Skin of body (tissue), 3 donors: ENCODE results near the gene RRAS. TPM values are rescaled to one million over a fixed set of nuclear protein-coding genes. Genes with fewer than 3 reads are reported as not detected.

ENCODE experiments used
- DNase-seq: peaks from one replicate; lab custom pipeline; 2025; lab: John Stamatoyannopoulos, UW
- small RNA-seq: library from RNA; depleted of rRNA; stranded (forward); fragments of <200 nt; gene quantifications from one replicate; pipeline ENCODE3, GENCODE V24; 2014; ENCODE audit warnings: low replicate concordance
- total RNA-seq: library from RNA; depleted of rRNA; stranded (reverse); fragments of >200 nt; gene quantifications from one replicate; pipeline ENCODE4 v1.2.3, GENCODE V29; 2014

The RRAS gene
- total RNA-seq, 1 donor from 2014 or later: 10.2 TPM

DNA sequence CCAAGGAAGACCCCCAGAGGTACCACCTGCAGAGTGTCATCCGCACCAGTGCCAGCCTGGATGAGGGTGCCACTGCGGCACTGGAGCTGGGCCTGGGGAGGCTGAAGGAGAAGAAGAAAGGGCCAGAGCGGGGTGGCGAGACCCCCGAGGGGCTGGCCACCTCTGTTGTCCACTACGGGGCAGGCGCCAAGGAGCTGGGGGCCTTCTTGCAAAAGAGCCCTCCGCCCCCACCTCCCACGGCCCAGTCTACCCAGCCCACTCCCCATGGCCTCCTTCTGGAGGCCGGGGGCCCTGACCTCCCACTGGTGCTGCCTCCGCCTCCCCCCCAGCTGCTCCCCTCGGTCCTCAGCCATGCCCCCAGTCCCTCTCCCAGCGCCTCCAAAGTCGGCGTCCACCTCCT, 43.5 kb downstream of the RRAS start:
- no peak for DNase-seq

DNA sequence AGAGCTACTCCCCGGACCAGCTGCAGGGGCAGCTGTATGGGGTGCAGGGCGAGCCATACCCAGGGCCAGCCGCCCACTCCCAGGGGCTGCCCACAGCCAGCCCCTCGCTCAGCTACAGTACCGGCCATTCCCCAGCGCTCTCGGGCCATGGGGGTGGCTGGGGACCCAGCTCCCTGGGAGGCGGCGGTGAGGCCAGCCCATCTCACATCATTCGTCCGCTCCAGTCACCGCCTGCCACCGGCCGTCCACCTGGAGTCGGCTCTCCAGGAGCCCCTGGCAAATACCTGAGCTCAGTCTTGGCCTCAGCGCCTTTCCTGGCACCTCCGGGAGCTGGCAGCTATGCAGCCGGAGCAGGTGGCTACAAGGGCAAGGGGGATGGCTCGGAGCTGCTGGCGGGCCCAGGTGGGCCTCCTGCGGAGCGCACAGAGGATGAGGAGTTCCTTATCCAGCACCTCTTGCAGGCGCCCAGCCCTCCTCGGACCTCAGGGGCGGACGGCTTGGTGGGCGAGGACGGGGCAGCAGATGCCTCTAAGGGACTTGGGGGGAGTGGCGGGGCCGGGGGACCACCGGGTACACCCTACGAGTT, 44.0 kb downstream of the RRAS start:
- DNase-seq: no peak

DNA sequence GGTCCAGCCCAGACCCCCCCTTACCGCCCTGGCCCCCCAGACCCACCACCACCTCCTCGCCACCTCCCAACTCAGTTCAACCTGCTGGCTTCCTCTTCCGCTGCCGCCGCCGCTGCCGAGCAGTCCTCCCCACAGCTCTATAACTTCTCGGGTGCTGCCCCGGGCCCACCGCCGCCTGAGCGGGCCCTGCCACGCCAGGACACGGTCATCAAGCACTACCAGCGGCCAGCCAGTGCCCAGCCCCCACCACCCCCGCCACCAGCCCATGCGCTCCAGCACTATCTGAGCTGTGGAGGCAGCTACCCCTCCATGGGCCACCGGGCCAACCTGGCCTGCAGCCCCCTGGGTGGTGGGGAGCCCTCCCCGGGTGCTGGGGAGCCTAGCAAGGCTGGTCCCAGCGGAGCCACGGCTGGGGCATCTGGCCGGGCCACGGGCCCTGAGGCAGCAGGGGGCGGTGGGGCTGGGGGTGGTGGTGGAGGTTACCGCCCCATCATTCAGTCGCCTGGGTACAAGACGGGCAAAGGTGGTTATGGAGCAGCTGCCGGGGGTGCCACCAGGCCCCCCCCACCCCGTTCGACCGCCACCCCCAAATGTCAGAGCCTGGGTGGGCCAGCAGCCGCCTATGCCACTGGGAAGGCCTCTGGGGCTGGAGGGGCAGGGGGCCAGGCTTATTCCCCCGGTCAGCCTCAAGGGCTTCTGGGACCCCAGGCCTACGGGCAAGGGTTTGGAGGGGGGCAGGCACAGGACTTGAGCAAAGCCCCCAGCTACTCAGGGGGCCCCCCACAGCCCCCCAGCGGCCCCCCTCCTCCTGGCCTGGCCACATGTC, 44.7 kb downstream of the RRAS start:
- no peak for DNase-seq

DNA sequence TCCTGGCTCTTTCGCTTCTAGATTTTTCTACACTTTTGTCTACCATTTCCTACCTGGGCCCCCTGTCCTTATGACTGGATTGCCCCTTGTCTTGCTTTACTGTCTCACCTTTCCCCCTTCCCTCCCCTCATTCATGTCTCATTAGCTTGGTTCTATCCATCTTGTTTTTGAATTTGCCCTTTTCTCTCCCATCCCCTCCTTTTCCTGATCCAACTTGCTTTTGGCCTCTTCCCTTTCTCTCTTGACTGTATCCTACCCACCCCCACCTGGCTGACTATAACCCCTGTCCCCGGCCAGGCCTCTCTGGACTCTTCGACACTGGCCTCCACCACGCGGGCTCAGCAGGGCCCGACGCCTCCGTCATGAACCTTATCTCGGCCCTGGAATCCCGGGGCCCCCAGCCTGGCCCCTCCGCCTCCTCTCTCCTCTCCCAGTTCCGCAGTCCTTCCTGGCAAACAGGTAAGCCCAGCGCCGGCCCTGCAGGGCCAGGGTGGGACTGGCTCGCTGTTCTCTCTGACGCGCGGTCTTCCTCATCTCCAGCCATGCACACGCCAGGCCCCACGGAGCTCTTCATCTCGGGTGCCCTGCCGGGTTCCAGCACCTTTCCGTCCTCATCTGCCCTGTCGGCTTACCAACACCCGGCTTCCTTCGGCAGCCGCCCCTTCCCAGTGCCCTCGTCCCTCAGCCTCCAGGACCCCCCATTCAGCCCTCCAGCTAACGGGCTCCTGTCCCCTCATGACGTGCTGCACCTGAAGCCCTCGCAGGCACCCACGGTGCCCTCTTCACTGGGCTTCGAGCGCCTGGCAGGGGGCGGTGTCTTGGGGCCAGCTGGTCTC, 45.6 kb downstream of the RRAS start:
- no peak for DNase-seq

DNA sequence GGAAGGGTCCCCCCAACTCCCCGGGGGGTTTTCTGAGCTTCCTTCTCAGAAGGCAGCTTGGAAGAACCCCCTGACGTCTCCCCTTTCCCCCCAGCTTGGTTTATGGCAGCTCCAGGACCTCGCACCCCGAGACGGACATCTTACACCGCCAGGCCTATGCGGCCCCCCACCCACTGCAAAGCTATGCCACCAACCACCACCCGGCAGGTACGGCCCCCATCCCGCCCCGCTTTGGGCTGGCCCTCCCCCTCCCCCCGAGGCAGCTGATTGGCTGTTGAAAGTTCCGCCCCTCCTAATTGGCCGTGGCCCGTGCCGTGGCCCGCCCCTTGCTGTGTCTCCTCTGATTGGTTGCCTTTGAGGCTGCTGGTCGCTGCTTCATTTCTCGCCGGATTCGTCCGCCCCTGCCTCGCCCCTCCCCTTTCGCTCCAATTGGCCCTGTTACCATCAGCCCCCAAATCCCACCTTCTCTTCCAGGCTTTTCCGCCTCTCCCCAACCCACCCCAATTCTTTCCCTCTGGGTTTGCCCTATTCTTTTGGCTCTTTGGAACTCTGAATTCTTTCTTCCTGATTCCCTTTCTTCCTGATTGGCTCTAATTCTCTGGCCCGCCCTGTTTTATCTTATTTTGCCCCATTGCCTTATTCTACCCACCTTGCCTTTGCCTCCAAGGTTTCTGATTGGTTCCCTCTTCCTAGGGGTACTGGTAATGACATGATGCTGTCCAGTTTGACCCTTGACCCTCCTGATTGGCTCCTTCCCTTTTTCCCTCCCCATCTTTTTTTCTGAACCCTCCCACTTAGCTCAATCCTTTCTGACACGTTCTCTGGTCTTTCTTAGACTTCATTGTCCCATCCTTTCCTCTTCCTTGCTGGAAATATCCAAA, 46.5 kb downstream of the RRAS start:
- DNase-seq: peak; percentile 86

DNA sequence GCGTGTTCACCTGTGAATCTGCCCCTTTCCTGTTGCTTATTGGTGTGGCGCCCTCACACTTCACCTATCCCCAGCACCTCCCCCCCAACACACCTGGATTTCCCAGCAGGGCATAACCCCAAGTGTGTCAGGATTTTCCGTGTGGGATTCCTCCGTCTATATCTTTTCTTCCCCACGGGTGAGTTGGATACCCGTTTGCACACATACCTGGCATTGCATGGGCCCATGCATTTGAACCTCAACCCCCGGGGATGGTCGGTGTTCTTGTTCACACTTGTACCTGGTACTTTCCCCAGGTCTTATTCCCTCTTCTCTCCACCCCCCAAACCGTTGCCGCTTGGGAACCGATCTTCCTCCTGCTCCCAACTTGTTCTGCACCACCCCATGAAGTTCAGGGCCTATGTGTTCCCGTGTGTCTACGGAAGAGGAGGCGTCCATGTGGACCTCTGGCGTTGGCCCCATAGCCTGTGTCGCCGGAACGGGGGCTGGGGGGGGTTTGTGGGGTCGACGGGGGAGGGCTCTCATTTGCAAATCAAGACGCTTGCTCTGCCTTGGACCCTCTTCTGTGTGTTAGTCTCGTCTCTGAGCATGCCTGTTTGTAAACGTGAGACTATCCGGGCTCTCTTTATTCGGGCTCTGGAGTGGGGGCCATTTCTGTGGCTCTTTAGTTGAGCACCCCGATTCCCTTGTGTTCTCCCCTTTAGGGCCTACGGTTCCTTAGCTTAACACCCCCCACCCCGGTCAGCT, 47.3 kb downstream of the RRAS start:
- no peak for DNase-seq

DNA sequence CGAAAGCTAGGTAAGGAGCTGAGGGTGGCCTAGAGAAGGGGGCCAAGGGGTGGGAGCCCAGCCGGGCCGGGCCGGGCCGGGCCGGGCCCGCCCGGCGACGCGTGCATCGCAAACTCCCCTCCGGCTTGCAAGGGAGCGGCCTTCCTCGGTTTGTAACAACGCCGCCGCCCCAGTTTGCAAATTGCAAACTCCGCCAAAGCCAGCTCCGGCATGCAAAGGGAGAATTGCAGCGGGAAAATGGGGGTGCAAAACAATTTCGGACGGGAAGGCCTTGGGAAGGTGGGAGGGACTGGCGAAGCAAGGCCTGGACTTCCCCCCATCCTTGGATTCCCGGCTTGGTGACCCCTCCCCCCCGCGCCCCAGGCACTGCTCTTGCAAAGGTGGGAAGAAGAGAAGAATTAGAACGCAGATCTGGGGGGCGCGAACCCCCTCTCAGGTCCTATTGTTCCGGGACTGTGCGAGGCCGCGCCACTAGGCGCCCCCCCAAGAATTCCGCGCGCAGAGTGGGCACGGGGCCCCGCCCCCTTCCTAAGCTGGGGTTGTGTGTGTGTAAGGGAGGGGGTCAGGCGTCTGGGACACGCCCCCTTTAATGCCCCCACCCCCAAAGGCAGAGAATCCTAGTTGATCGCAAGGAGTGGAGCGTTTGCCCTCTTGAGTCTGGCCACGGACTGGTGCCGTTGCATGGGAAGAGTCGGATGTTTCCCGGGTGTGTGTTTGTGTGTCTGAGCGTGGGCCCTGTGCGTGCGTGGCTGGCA, 48.0 kb downstream of the RRAS start:
- DNase-seq: peak; percentile 21

DNA sequence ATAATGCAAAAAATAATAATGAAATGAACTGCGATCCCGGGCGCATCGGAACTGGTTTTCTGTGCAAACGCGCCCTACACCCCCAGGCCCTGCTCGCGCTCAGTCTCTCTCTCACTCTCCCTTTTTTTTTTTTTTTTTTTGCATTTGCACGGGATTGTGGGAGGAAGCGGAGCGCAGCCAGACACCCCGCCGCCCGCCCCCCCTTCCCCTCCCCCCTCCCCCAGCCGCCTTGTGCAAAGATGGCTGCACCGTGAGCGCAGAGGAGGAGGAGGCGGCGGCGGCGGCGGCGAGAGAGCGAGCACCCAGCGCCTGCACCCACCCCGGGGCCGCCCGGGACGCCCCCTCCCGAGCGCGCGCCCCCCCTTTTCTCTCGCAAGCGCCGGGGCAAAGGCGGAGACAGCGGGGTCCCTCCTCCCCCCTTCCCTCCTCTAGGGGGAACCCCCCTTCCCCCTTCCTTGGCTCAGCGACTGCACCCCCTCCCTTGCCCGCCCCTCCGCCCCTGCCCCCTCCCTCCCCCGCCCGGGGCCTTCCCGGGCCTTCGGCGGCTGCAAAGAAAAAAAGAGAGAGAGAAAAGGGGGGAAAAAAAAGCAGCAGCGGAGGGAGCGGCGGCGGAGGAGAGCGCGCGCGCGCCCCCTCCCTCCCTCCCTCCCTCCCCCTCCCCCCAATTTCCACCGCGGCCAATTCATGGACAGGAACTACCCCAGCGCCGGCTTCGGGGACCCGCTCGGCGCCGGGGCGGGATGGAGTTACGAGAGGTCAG, 48.8 kb downstream of the RRAS start, which contains the start of gene PRR12:
Gene PRR12, plus strand, starts transcription at position 212 of the 760 bp plus-strand sequence. Its CDS starts 473 bp downstream, at position 685.
- peak; percentile 63 for DNase-seq

DNA sequence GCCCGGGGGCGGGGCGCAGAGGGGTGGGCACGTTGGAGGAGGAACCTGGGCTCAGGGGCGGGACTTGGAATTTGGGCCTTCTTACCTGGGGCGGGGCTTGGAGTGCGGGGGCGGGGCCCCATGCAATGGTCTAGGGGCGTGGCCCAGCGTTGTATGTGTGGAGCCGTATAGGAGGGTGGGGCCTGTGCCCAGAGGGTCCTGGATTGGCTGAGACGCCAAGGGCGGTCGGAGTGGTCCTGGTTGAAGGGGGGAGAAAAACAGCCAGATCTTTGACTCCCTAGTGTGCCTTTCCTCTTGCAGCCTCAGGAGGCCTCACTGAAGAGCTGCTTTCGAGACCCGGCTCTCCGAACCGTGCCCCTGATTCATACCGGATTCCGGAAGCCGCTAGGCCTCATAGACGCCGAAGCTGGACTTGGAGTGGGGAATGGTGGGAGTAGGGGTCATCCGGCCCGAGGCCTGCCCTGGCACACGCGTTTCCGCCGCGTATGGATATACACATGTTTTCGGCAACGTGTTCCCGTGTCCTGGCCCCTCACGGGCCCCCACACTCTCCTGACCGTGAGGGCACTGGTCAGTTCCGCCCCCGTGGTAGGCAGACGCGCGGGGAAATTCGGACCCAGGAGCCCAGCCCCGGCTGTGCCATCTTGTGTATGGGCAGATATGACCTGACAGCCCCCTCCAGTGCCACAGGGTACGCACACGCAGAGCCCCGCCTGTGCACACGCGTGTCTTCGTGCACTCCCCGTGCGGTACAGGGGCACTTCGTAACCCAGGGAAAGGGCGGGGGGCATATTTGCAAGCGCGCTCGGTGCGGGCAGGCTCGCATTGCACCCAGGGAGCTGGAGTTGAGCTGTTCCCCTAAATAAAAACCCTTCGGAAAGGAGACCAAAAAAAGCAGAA, 49.6 kb downstream of the RRAS start:
- DNase-seq: peak; percentile 94

DNA sequence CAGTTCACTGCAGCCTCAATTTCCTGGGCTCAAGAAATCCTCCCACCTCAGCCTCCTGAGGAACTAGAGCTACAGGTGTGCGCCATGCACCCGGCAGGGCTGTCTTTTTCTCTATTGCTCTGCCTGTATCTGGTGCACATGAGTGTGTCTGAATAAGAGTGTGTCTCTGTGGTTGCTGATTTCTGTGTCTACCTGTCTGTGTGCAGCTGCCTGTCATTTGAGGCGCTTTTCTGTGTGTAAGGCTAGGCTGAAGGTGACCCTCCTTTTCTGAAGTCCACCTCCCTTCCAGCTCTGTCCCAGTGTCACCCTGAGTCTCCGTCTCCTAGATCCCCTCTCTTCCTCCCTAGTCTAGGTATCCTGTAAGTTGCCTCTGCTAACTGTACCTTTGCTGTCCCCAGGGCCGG, 50.4 kb downstream of the RRAS start:
- DNase-seq: no peak

DNA sequence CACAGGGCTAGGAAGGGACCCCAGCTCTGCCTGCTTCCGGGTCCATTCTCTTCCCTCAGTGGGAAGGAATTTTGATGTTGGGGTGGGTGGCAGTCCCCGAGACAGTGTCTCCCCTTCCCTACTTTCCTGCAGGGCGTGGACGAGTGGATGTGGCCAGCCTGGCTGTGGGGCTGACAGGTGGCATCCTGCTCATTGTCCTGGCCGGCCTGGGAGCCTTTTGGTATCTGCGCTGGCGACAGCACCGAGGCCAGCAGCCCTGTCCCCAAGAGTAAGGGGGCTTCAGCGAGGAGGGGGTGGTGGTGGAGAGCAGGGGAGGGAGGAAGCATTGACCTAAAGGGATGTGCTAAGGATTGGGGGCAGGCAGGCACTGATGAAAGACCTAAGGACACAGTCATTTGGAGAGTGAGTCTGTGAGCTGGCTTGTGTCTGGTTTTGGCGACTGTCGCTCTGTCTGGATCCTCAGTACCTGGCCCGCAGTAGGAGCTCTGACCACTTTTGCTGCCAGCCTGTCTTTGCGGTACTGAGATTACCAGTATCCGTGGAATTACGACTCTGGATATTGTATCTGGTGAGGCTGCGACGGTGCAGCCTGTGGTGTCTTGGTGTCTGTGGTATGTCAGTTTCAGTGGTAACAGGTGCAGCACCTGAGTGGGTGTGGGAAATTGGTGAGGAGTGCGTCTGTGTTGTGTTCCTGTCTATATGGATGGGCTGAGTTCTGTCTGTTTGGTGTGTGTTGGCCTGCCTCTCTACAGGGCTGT, 51.4 kb downstream of the RRAS start:
- DNase-seq: no peak

DNA sequence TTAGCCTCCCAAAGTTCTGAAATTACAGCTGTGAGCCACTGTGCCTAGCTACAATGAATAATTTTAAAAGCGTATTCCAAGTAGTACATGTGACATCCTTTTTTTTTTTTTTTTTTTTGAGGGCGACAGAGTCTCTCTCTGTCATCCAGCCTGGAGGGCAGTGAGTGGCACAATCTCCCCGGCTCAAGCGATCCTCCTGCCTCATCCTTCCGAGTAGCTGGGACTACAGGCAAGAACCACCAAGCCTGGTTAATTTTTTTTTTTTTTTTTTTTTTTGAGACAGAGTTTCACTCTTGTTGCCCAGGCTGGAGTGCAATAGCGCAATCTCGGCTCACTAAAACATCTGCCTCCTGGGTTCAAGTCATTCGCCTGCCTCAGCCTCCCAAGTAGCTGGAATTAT, 52.7 kb downstream of the RRAS start:
- no peak for DNase-seq

Small RNA genes within 50 kb of the gene (small RNA-seq; reads per million reads assigned to genes)
- not detected for gene MIR5088

Other genes starting within 250 kb of the RRAS start
- gene PTH2, start 216.7 kb downstream of the RRAS start, total RNA-seq: not detected
- not detected for gene GFY, start 214.8 kb downstream of the RRAS start, total RNA-seq
- 0.59 TPM for gene SLC17A7, start 198.6 kb downstream of the RRAS start, total RNA-seq
- 49.7 TPM for gene PIH1D1, start 188.3 kb downstream of the RRAS start, total RNA-seq
- 22.5 TPM for gene ALDH16A1, start 186.9 kb downstream of the RRAS start, total RNA-seq
- 1.3 TPM for gene FLT3LG, start 165.9 kb downstream of the RRAS start, total RNA-seq
- gene RPL13A, start 152.5 kb downstream of the RRAS start, total RNA-seq: 3,296 TPM
- 2,894 TPM for gene RPS11, start 143.7 kb downstream of the RRAS start, total RNA-seq
- 96.1 TPM for gene FCGRT, start 127.5 kb downstream of the RRAS start, total RNA-seq
- 71.9 TPM for gene RCN3, start 112.1 kb downstream of the RRAS start, total RNA-seq
- 28.4 TPM for gene NOSIP, start 59.6 kb downstream of the RRAS start, total RNA-seq
- gene PRRG2, start 58.8 kb downstream of the RRAS start, total RNA-seq: 2.8 TPM
- gene PRR12, start 49.0 kb downstream of the RRAS start, total RNA-seq: 6.9 TPM
- 8.5 TPM for gene SCAF1, start 2.1 kb upstream of the RRAS start, total RNA-seq
- gene IRF3, start 25.7 kb upstream of the RRAS start, total RNA-seq: 42.6 TPM
- 5.0 TPM for gene BCL2L12, start 25.8 kb upstream of the RRAS start, total RNA-seq
- 129 TPM for gene PRMT1, start 37.1 kb upstream of the RRAS start, total RNA-seq
- gene ADM5, start 49.5 kb upstream of the RRAS start, total RNA-seq: 0.69 TPM
- 1.6 TPM for gene CPT1C, start 51.0 kb upstream of the RRAS start, total RNA-seq
- 0.30 TPM for gene TSKS, start 123.2 kb upstream of the RRAS start, total RNA-seq
- gene AP2A1, start 126.9 kb upstream of the RRAS start, total RNA-seq: 31.4 TPM
- gene FUZ, start 173.1 kb upstream of the RRAS start, total RNA-seq: 13.4 TPM
- 17.4 TPM for gene MED25, start 178.1 kb upstream of the RRAS start, total RNA-seq
- gene PTOV1, start 211.0 kb upstream of the RRAS start, total RNA-seq: 46.4 TPM
- 25.2 TPM for gene PNKP, start 227.4 kb upstream of the RRAS start, total RNA-seq
- 4.3 TPM for gene AKT1S1, start 237.2 kb upstream of the RRAS start, total RNA-seq
- gene TBC1D17, start 237.6 kb upstream of the RRAS start, total RNA-seq: 12.9 TPM